ENCODE measurements around the gene RNF224.

Gene RNF224

DNA sequence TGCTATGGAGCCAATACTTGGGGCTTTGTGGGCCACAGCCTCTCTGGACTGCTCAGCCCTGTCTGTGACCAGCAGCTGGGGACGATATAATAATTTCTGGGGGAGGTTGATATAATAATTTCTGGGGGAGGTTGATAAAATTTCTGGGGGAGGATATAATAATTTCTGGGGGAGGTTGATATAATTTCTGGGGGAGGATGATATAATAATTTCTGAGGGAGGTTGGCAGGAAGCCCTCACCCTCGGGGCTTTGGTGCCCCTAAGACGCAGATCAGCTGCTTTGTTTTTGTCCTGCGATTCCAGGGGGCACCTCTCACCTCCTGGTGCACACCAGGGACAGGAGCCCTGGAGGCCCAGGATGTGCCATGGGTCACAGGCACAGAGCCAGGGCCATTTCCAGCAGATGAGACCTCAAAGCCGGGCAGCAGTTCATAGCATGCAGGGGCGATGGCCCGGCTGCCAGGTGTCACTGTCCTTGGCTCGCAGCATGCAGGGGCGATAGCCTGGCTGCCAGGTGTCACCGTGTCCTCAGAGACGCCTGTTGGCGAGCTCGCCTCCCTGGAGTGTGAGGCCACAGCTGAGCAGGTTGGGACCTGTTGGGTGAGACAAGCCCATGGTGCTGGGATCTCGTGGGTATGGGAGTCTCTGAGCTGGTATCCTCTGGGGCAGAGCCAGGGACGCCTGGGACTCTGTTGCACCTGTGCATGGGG lies 46.5 kb downstream of the RNF224 start:
- DNase-seq (ENCODE audit: low read depth): no peak

DNA sequence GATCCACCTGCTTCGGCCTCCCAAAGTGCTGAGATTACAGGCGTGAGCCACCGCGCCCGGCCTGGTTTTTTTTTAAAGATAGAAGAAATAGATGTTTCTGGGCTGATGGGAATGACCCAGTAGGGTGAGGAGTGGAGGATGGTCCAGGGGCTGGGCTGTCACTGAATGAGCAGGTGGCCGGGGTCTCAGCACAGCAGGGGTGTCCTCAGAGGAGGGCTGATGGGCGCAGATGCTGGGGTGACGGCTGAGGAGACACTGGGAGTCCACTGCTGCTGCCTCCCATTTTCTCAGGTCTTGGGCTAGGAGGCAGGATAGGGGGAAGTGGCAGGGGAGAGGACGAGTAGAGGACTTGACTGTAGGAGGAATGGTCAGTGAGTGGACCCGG lies 47.9 kb downstream of the RNF224 start:
- no peak for DNase-seq (ENCODE audit: low read depth)

DNA sequence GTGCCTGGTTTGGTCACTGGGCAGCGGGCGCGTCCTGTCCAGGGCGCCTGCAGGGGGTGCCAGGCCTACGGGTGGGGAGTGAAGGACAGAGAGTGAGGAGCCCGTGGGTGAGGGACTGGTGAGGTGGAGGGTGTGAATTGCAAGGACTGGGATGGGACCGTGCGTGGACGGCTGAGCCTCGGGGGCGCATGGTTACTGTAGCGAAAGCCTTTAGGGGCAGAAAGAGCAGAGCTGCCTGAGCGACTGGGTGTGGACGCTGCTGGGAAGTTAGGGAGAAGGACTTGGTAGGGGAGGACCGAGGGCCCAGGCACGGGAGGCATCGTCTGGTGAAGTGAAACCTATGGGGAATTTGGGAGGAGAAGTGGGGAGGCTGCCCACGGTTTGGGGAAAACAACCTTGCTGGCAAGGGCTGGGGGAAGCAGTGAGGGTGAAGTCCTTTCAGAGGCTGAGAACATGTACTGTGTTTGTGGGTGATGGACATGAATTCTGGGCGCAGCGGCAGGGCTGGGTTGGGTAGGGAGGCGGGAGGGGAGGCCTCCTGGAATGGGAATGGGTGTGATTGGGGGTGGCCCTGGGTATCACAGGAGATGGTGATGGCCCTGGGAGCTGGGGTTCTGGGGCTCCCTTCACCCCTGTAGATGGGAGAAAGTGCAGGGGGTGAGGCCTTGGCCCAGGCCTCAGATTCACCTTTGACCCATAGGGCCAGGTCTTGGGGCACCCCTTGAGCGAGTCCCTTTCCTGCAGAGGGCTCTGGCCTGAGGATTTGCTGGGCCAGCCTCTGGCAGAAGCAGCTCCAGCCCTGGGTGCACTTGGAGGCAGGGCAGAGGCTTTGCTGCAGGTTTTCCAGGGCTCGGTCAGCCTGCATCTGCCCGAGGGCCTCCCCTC lies 48.5 kb downstream of the RNF224 start:
- no peak for DNase-seq (ENCODE audit: low read depth)

DNA sequence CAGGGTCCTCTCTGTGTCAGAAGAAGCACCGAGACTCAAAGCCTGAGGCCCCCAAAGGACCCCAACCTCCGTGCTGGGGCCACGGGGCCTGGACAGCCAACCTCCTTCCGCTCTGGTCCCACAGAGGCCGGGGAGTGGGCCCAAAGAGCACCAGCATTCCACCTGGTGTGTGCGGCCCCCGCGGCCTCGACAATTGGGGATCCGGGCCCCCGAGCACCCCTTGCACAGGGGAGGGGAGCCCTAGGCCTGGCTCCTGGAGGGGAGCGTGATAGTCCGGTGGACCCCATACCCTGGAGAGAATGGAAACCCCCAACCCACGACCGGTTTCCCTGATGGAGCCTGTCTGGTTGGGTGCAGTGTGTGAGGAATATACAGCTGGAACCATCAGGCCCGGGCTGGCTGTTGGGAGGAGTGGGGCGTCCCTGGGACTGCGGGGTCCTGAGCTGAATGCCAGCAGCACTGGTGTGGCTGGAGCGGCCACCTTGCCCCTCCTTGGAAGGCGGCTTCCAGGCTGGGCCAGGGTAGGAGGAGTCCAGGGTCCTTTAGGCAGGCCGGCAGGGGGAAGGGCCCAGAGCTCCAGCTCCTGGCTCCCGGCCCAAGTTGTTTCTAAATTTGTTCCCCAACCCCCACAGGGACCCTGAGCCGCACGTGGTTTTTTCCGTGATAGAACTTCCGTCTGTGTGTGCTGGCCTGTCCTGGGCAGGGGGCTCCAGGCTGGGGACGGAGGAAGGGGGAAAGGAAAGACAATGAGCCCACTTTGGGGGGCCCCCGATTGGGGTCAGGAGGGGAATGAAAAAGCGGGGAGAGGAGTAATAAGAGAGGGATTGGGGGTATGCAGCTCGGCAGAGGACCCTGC lies 49.4 kb downstream of the RNF224 start:
- no peak for DNase-seq (ENCODE audit: low read depth)

DNA sequence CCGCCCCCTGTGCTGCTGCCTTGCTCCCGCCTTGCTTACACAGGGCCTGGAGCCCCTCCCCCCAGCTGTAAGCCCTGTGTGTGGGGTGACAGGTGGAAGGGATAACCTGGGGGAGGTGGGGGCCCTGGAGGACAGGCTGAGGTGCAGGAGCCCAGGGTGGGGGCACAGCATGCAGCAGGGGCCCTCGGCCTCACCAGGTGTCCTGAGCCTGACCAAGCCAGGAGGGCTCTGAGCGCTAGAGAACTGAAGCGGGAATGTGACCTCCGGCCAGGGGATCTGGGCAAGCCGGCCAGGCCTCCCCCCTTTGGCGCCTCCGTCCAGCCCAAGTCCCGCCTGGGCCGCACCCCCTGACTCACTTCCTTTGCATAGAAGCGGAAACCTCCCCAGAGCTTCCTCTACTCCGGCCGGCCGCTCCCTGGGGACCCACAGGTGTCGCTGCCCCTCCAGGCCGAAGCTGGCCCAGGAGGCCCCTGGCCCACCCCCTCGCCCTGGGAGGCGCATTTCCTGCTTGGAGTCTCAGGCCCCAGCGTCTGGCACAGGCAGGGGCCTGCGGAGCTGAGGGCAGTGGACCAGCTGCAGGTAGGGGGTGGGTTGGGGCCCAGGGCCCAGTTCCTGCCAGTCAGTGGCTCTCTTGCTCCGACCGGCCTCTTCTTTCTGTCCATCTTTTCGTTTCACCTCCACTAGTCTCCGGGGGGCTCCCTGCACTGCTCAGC lies 50.2 kb downstream of the RNF224 start, which contains the start of gene TOR4A:
Gene TOR4A (plus strand): TSS at position 398 of the 713 bp plus-strand sequence. CDS start 964 bp downstream, outside the sequence.
- DNase-seq (ENCODE audit: low read depth): peak; percentile 91

DNA sequence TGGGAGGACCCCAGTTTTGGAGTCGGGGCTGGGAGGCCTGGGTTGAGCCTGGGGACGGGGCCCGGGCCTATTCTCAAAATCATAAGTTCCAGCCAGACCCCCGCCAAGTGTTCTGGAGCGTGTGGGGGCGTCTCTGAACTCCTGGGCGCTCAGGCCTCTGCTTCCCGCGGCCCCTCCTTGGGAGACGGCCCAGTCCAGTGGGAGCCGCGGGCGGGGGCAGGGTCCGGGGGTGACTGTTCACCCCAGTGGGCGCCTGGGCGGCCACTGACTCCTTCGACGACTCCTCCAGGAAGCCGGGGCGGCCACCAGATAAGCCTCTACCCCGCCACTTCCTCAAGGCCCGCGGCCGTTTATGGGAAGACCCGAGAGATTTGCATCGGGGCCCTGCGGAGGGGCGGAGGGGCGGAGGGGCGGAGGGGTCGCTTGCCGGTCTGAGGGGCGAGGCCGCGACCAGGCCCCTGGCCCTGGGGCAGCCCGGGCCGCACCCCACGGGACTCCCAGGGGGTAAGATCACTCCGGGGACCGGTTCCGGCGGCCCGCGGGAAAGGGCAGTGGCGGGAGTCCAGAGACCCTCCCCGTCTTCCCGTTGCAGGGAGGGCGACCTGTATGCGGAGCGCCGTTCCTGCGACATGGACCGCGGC lies 50.9 kb downstream of the RNF224 start:
- no peak for DNase-seq (ENCODE audit: low read depth)
